HUES6 (cell line): Measurements from ENCODE around the gene ASXL1.
"Not testable (repeated sequence)": the region's sequence is repeated elsewhere in the genome, so short reads cannot be mapped to it uniquely, and the experiment has no call there.

Source experiments
- H3K27ac ChIP-seq: 2 replicates; pipeline ENCODE4 v1.7.0; 2013; ENCODE audit warnings: low read depth, mild to moderate bottlenecking, low read length, inconsistent platforms
- H3K27me3 ChIP-seq: 2 replicates; pipeline ENCODE4 v1.6.1; 2013; ENCODE audit warnings: low read length; ENCODE audit not compliant: control insufficient read depth, insufficient read depth
- H3K36me3 ChIP-seq: 2 replicates; pipeline ENCODE4 v1.6.1; 2013; ENCODE audit warnings: low read length; ENCODE audit not compliant: control insufficient read depth, insufficient read depth
- H3K4me1 ChIP-seq: 2 replicates; pipeline ENCODE4 v1.6.1; 2013; ENCODE audit warnings: low read length; ENCODE audit not compliant: control insufficient read depth, insufficient read depth
- H3K4me3 ChIP-seq: 2 replicates; pipeline ENCODE4 v1.5.1; 2013; ENCODE audit warnings: low read depth, low read length
- H3K9ac ChIP-seq: one replicate; pipeline ENCODE4 v1.6.1; 2013; ENCODE audit warnings: mild to moderate bottlenecking, low read length
- H3K9me3 ChIP-seq: 2 replicates; pipeline ENCODE4 v1.6.1; 2013; ENCODE audit warnings: low read depth, low read length; ENCODE audit not compliant: control insufficient read depth, insufficient read depth

Gene ASXL1

GRCh38 chr20:32337937-32338661 lies 20.0 kb upstream of the ASXL1 start:
- H3K27me3 ChIP-seq = no peaks in the 10 kb centered on the region
- no peak overlapping the region for H3K4me3 ChIP-seq
- H3K36me3 ChIP-seq = no peaks in the 10 kb centered on the region
- no peak overlapping the region for H3K9ac ChIP-seq
- no peak overlapping the region for H3K27ac ChIP-seq
- H3K9me3 ChIP-seq = no peaks in the 10 kb centered on the region
- peaks cover 4% of the 10 kb centered on the region; the same call in 1 of the 2 replicates for H3K4me1 ChIP-seq

- Histone ChIP-seq H3K4me3 (no peak overlapping the region), H3K36me3 (no peaks in the 10 kb centered on the region), H3K9me3 (no peaks in the 10 kb centered on the region), H3K27me3 (no peaks in the 10 kb centered on the region), H3K27ac (no peak overlapping the region), H3K9ac (no peak overlapping the region), H3K4me1 (peaks cover 4% of the 10 kb centered on the region; the same call in 1 of the 2 replicates)
Measured at GRCh38 chr20:32338665-32339064, 19.5 kb upstream of the ASXL1 start.

GRCh38 chr20:32339116-32339515 lies 19.0 kb upstream of the ASXL1 start:
- no peaks in the 10 kb centered on the region for H3K36me3 ChIP-seq
- H3K4me1 ChIP-seq = peaks cover 4% of the 10 kb centered on the region; the same call in 1 of the 2 replicates
- H3K27me3 ChIP-seq = no peaks in the 10 kb centered on the region
- H3K9ac ChIP-seq = no peak overlapping the region
- no peaks in the 10 kb centered on the region for H3K9me3 ChIP-seq
- no peak overlapping the region for H3K27ac ChIP-seq
- no peak overlapping the region for H3K4me3 ChIP-seq

- not testable (repeated sequence) for H3K27ac ChIP-seq, H3K27me3 ChIP-seq, H3K36me3 ChIP-seq, H3K4me3 ChIP-seq, H3K9me3 ChIP-seq, H3K9ac ChIP-seq
- H3K4me1 ChIP-seq = peaks cover 12% of the 10 kb centered on the region
Measured at GRCh38 chr20:32341053-32341452, 17.1 kb upstream of the ASXL1 start.

- Histone ChIP-seq H3K4me1 (peaks cover 12% of the 10 kb centered on the region), H3K27ac (no peak overlapping the region)
Measured at GRCh38 chr20:32343439-32343838, 14.7 kb upstream of the ASXL1 start.

GRCh38 chr20:32344835-32345506 lies 13.2 kb upstream of the ASXL1 start:
- no peaks in the 10 kb centered on the region for H3K27me3 ChIP-seq
- H3K4me1 ChIP-seq = peaks cover 8% of the 10 kb centered on the region
- H3K9ac ChIP-seq = no peak overlapping the region
- no peaks in the 10 kb centered on the region for H3K9me3 ChIP-seq
- H3K36me3 ChIP-seq = no peaks in the 10 kb centered on the region
- H3K4me3 ChIP-seq = no peak overlapping the region
- no peak overlapping the region for H3K27ac ChIP-seq

More at GRCh38 chr20:32343439-32343838, 14.7 kb upstream of the ASXL1 start:
- Histone ChIP-seq H3K9ac (no peak overlapping the region), H3K36me3 (no peaks in the 10 kb centered on the region), H3K4me3 (no peak overlapping the region), H3K9me3 (no peaks in the 10 kb centered on the region), H3K27me3 (no peaks in the 10 kb centered on the region)

- no peak overlapping the region for H3K4me3 ChIP-seq
- H3K27ac ChIP-seq = no peak overlapping the region
- H3K4me1 ChIP-seq = peaks cover 8% of the 10 kb centered on the region
- no peaks in the 10 kb centered on the region for H3K9me3 ChIP-seq
- H3K27me3 ChIP-seq = peaks cover 3% of the 10 kb centered on the region; the same call in 1 of the 2 replicates
- H3K9ac ChIP-seq = no peak overlapping the region
- no peaks in the 10 kb centered on the region for H3K36me3 ChIP-seq
Measured at GRCh38 chr20:32348207-32348606, 9.9 kb upstream of the ASXL1 start.

- Histone ChIP-seq H3K9me3 (no peaks in the 10 kb centered on the region), H3K9ac (no peak overlapping the region), H3K4me1 (no peaks in the 10 kb centered on the region), H3K27ac (no peak overlapping the region), H3K36me3 (no peaks in the 10 kb centered on the region), H3K27me3 (peaks cover 6% of the 10 kb centered on the region; the same call in 1 of the 2 replicates), H3K4me3 (no peak overlapping the region)
Measured at GRCh38 chr20:32350421-32350820, 7.7 kb upstream of the ASXL1 start.

GRCh38 chr20:32352121-32352720 lies 5.9 kb upstream of the ASXL1 start:
- Histone ChIP-seq H3K27ac (no peak overlapping the region), H3K9me3 (no peaks in the 10 kb centered on the region), H3K36me3 (no peaks in the 10 kb centered on the region), H3K4me1 (no peaks in the 10 kb centered on the region; the same call in 1 of the 2 replicates), H3K9ac (no peak overlapping the region), H3K27me3 (peaks cover 8% of the 10 kb centered on the region), H3K4me3 (no peak overlapping the region)

- H3K4me3 ChIP-seq = no peak overlapping the region
- H3K27ac ChIP-seq = no peak overlapping the region
- no peaks in the 10 kb centered on the region; the same call in 1 of the 2 replicates for H3K4me1 ChIP-seq
- H3K9me3 ChIP-seq = no peaks in the 10 kb centered on the region
- no peaks in the 10 kb centered on the region for H3K36me3 ChIP-seq
- H3K9ac ChIP-seq = no peak overlapping the region
- H3K27me3 ChIP-seq = peaks cover 8% of the 10 kb centered on the region
Measured at GRCh38 chr20:32353848-32354496, 4.2 kb upstream of the ASXL1 start.
